ENCODE data around the gene MGST2. TPM values are rescaled to one million over a fixed set of nuclear protein-coding genes. Genes with fewer than 3 reads are reported as not detected.

Gene MGST2
- total and polyA plus RNA-seq, 3 experiments from 2014 or later = 2.6 to 10.9 (median 4.6) TPM

Other genes starting within 250 kb of the MGST2 start
- gene RAB33B, start 211.7 kb upstream of the MGST2 start, total RNA-seq = 1 to 10 TPM; 5.6 to 6.2 TPM
- 8.4 TPM for gene RAB33B, start 211.7 kb upstream of the MGST2 start, polyA plus RNA-seq
- 10 to 100 TPM; 15.2 to 17.0 TPM for gene SETD7, start 109.6 kb upstream of the MGST2 start, total RNA-seq
- 2.0 TPM for gene SETD7, start 109.6 kb upstream of the MGST2 start, polyA plus RNA-seq

Measured in CD8-positive, alpha-beta memory T cell (primary cell).